Heart left ventricle (tissue), 13 donors: ENCODE results near the gene MS4A18.

Experiments
- POLR2A ChIP-seq, 2 donors: fragments of 450-650 bp; IDR thresholded peaks; one replicate each; pipeline ENCODE4 v1.6.1; 2017; ENCODE audit warnings: antibody characterized with exemption in 2 of 2, mild to moderate bottlenecking in 2 of 2, moderate library complexity in 2 of 2
- TF ChIP-seq, protein P1 (sequence below), 12 donors: fragments of 200-600 bp; sonication (generic) in 4 of 12; IDR thresholded peaks; one replicate each; pipeline versions ENCODE4 v1.5.0 to v1.8.0; 2018 to 2022; ENCODE audit warnings: antibody characterized with exemption in 12 of 12, mild to moderate bottlenecking in 5 of 12
- donor health status: ischemic (EF 13 %, LVEDD 7.1; RV severe dilation, severe dysfunction).
- donor health status: DM: no; HTN: yes; CAD: no.
- donor health status: DM: no; HTN: no; CAD: no.
- donor health status: ischemic (EF 25% LVEDD 6.9; RV normal size, moderate dysfunction).
- donor health status: ischemic (EF 25% LVEDD 5.7; RV mildly dilated, moderate dysfunction).
- donor health status: ischemic (EF 35%, LVEDD 5.7; RV mildly dilated, moderate dysfunction).
- donor health status: nonischemic (EF 11% LVEDD 7.7; RV severe dilation, severe dysfunction).
- donor health status: DM: yes; HTN: yes; CAD: no.
- donor health status: PGD.
- donor health status: ischemic (EF 29% LVEDD 5.4; RV normal size, mild dysfunction).
- donor health status: nonischemic (EF 23%, LVEDD 6.1; RV moderate dilation, normal function).

DNA sequence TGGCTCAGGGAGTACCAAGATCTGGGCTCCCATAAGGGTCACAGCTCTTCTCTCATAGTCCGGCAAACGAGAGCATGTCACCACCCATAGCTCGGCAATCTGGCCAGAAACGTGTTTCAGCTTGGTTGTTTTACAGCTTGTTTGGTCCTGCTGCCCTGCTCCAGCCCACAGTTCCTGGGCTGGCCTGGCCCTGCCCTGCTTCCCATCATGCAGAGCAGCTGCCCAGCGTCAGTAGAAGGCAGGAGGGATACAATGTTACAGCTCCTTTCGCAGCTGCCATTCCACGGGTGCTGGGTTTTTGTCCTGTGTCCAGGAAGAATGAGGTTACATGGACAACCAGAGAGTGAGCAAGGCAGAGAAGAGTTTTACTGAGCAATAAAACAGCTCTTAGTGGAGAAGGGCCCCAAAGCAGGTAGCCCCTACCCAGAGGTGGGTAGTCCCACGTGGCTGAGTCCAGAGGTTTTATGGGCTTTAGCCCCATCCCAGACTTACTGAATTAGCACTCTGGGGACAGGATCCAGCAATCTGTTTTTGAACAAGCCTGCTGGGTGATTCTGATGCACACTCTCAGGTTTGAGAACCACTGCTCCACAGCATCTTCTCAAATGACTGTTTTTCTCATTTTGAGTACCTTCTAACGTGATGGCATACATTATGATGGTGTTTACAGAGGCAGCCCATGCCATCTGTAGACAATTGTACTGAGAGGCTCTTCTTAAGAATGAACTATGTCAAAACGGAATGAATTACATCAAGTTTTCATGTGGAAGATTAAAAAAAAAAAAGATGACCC is 5.8 kb upstream of the MS4A18 start:
- TF ChIP-seq, protein P1, sequence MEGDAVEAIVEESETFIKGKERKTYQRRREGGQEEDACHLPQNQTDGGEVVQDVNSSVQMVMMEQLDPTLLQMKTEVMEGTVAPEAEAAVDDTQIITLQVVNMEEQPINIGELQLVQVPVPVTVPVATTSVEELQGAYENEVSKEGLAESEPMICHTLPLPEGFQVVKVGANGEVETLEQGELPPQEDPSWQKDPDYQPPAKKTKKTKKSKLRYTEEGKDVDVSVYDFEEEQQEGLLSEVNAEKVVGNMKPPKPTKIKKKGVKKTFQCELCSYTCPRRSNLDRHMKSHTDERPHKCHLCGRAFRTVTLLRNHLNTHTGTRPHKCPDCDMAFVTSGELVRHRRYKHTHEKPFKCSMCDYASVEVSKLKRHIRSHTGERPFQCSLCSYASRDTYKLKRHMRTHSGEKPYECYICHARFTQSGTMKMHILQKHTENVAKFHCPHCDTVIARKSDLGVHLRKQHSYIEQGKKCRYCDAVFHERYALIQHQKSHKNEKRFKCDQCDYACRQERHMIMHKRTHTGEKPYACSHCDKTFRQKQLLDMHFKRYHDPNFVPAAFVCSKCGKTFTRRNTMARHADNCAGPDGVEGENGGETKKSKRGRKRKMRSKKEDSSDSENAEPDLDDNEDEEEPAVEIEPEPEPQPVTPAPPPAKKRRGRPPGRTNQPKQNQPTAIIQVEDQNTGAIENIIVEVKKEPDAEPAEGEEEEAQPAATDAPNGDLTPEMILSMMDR (IDR thresholded peaks at IDR 0.05), result no peak
- TF ChIP-seq POLR2A (IDR thresholded peaks at IDR 0.05), result no peak
